Panc1 (cell line): Measurements from ENCODE around the gene CCDC86. TPM values are rescaled to one million over a fixed set of nuclear protein-coding genes. Genes with fewer than 3 reads are reported as not detected.
A peak's percentile ranks its signal among the peaks of the same experiment; 100 is the strongest.

Experiments used
- ATAC-seq: fragments of 200-7000 bp; cut with Tn5 transposase; 2 replicates; pipeline ENCODE4 v1.9.1; 2020; ENCODE audit warnings: mild to moderate bottlenecking, moderate library complexity
- BruUV-seq: library from RNA; stranded (reverse); fragments of 400-500 nt; replicated peaks from 2 replicates; lab custom pipeline; 2021; lab: Mats Ljungman, UMichigan
- CTCF ChIA-PET: fragments of 300-600 bp; sonication (Branson Sonifier 250); formaldehyde crosslinking; loops from one replicate; lab custom pipeline; 2022; ENCODE audit warnings: antibody characterized with exemption; lab: Charles Lee
- POLR2A ChIA-PET: fragments of 300-600 bp; sonication (Branson Sonifier 250); formaldehyde crosslinking; loops from one replicate; lab custom pipeline; 2022; ENCODE audit warnings: antibody characterized with exemption; lab: Charles Lee
- DNase-seq: peaks from one replicate; pipeline ENCODE4 v3.0.0-alpha.2; 2010; ENCODE audit warnings: low read depth, low spot score
- H3K27ac ChIP-seq: 2 replicates; pipeline ENCODE4 v1.5.1; 2011; ENCODE audit warnings: mild to moderate bottlenecking, low read length, inconsistent platforms
- H3K27me3 ChIP-seq: fragments of 200-500 bp; sonication (Bioruptor generic); 2 replicates; pipeline ENCODE4 v1.6.0; 2014; ENCODE audit warnings: low read length, inconsistent platforms; ENCODE audit not compliant: control insufficient read depth, insufficient read depth
- H3K36me3 ChIP-seq: fragments of 200-500 bp; sonication (Bioruptor generic); 2 replicates; pipeline ENCODE4 v1.5.1; 2014; ENCODE audit warnings: inconsistent platforms, mild to moderate bottlenecking, low read length, moderate library complexity; ENCODE audit not compliant: control insufficient read depth, insufficient read depth
- H3K4me1 ChIP-seq: 2 replicates; pipeline ENCODE4 v1.5.1; 2011; ENCODE audit warnings: inconsistent platforms, mild to moderate bottlenecking, low read length, moderate library complexity; ENCODE audit not compliant: control insufficient read depth, insufficient read depth
- H3K4me3 ChIP-seq, 2 experiments: 2 replicates each; pipeline ENCODE4 v1.5.1; 2011 to 2012; ENCODE audit warnings: low read depth in 2 of 2, low read length in 2 of 2, mild to moderate bottlenecking in 2 of 2, inconsistent platforms in 1 of 2, moderate library complexity in 1 of 2
- H3K9me3 ChIP-seq: fragments of 200-500 bp; sonication (Bioruptor generic); 2 replicates; pipeline ENCODE4 v1.5.1; 2014; ENCODE audit warnings: low read depth, mild to moderate bottlenecking, inconsistent platforms, low read length, moderate library complexity; ENCODE audit not compliant: control insufficient read depth, insufficient read depth
- POLR2AphosphoS5 ChIP-seq: IDR thresholded peaks from 2 replicates; pipeline ENCODE4 v1.6.1; 2012; ENCODE audit warnings: mild to moderate bottlenecking, low read depth, low read length, moderate library complexity
- SIN3A ChIP-seq: IDR thresholded peaks from 2 replicates; pipeline ENCODE4 v1.6.1; 2012; ENCODE audit warnings: low read depth, mild to moderate bottlenecking, low read length, moderate library complexity, borderline replicate concordance; ENCODE audit not compliant: insufficient read depth
- TCF7L2 ChIP-seq: IDR thresholded peaks from 2 replicates; pipeline ENCODE4 v1.6.1; 2011; ENCODE audit warnings: mild to moderate bottlenecking, low read depth, low read length, inconsistent platforms
- in situ Hi-C: cut with HindIII; loops from 2 replicates; pipeline ENCODE4 v1.10.0; 2016; ENCODE audit warnings: low sequenced_read_pairs, low pct_unique_long_range_greater_than_20kb
- intact Hi-C: fragments of 100-400 bp; cut with micrococcal nuclease; formaldehyde crosslinking; loops from one replicate; pipeline ENCODE4 v1.10.0; 2022; ENCODE audit not compliant: unreplicated experiment
- total RNA-seq: library from RNA; stranded (reverse); gene quantifications from one replicate; pipeline ENCODE4 v1.2.1, GENCODE V29; 2021; ENCODE audit not compliant: unreplicated experiment
- TF ChIP-seq, protein P1 (sequence below): fragments of 450-650 bp; IDR thresholded peaks from 2 replicates; pipeline ENCODE4 v1.5.1; 2017; ENCODE audit warnings: mild to moderate bottlenecking
- TF ChIP-seq, protein P2 (sequence below), 2 experiments: IDR thresholded peaks; 2 replicates each; pipeline ENCODE4 v1.6.1; 2011 to 2012; ENCODE audit warnings: low read depth in 2 of 2, control low read depth in 1 of 2, low read length in 1 of 2, mild to moderate bottlenecking in 1 of 2, moderate library complexity in 1 of 2; ENCODE audit not compliant: insufficient read depth in 1 of 2

Gene CCDC86
- total RNA-seq, 1 experiment from 2014 or later: 70.2 TPM

- DNase-seq (no peak), ATAC-seq (no peak)
- Histone ChIP-seq H3K27me3 (no peaks in the 10 kb centered on the region), H3K27ac (no peak overlapping the region), H3K36me3 (no peaks in the 10 kb centered on the region), H3K4me1 (no peaks in the 10 kb centered on the region), H3K4me3 (no peak overlapping the region), H3K9me3 (no peaks in the 10 kb centered on the region)
- POLR2A ChIA-PET: no interaction called here
- intact Hi-C loops (no loop called here), in situ Hi-C loops (no loop called here)
- TF ChIP-seq, protein P1, sequence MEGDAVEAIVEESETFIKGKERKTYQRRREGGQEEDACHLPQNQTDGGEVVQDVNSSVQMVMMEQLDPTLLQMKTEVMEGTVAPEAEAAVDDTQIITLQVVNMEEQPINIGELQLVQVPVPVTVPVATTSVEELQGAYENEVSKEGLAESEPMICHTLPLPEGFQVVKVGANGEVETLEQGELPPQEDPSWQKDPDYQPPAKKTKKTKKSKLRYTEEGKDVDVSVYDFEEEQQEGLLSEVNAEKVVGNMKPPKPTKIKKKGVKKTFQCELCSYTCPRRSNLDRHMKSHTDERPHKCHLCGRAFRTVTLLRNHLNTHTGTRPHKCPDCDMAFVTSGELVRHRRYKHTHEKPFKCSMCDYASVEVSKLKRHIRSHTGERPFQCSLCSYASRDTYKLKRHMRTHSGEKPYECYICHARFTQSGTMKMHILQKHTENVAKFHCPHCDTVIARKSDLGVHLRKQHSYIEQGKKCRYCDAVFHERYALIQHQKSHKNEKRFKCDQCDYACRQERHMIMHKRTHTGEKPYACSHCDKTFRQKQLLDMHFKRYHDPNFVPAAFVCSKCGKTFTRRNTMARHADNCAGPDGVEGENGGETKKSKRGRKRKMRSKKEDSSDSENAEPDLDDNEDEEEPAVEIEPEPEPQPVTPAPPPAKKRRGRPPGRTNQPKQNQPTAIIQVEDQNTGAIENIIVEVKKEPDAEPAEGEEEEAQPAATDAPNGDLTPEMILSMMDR: no peak
- no peak for TF ChIP-seq POLR2AphosphoS5
- TF ChIP-seq, protein P2, sequence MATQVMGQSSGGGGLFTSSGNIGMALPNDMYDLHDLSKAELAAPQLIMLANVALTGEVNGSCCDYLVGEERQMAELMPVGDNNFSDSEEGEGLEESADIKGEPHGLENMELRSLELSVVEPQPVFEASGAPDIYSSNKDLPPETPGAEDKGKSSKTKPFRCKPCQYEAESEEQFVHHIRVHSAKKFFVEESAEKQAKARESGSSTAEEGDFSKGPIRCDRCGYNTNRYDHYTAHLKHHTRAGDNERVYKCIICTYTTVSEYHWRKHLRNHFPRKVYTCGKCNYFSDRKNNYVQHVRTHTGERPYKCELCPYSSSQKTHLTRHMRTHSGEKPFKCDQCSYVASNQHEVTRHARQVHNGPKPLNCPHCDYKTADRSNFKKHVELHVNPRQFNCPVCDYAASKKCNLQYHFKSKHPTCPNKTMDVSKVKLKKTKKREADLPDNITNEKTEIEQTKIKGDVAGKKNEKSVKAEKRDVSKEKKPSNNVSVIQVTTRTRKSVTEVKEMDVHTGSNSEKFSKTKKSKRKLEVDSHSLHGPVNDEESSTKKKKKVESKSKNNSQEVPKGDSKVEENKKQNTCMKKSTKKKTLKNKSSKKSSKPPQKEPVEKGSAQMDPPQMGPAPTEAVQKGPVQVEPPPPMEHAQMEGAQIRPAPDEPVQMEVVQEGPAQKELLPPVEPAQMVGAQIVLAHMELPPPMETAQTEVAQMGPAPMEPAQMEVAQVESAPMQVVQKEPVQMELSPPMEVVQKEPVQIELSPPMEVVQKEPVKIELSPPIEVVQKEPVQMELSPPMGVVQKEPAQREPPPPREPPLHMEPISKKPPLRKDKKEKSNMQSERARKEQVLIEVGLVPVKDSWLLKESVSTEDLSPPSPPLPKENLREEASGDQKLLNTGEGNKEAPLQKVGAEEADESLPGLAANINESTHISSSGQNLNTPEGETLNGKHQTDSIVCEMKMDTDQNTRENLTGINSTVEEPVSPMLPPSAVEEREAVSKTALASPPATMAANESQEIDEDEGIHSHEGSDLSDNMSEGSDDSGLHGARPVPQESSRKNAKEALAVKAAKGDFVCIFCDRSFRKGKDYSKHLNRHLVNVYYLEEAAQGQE (IDR thresholded peaks at IDR 0.05; ENCODE audit: insufficient read depth in 1 of 2, low read depth in 2 of 2, low read length in 1 of 2): no peak
- no peak for TF ChIP-seq SIN3A
- no peak for TF ChIP-seq TCF7L2
- no TSS peak for BruUV-seq
- CTCF ChIA-PET: no interaction called here
Measured at GRCh38 chr11:60825790-60826189, 16.1 kb upstream of the CCDC86 start.

- Histone ChIP-seq H3K4me3 (peak overlapping the region in 1 of 2 experiments; percentile 28; a peak in 2 of 4 replicates), H3K9me3 (no peaks in the 10 kb centered on the region), H3K36me3 (no peaks in the 10 kb centered on the region), H3K27ac (no peak overlapping the region), H3K27me3 (peaks cover 8% of the 10 kb centered on the region), H3K4me1 (no peaks in the 10 kb centered on the region)
- intact Hi-C loops: loop anchor here (1.0 to 5.0 kb wide), 3 partner anchors 57 to 357 kb away; no protein-coding TSS in a partner anchor
- peak; percentile 10 for DNase-seq
- ChIA-PET POLR2A (interaction anchor here (0.7 kb wide), 1 partner anchor 25 kb away, joined by 3 read pairs; the partner anchor contains the start of gene PTGDR2), CTCF (interaction anchor here (0.6 to 3.0 kb wide), 5 partner anchors 46 to 322 kb away, joined by 3 to 41 read pairs (median 4); partner anchors contain the start of gene MS4A10)
- BruUV-seq: no TSS peak
- in situ Hi-C loops: no loop called here
- TF ChIP-seq SIN3A (no peak), POLR2AphosphoS5 (no peak), TCF7L2 (no peak)
- TF ChIP-seq, protein P1: no peak
- TF ChIP-seq, protein P2 (IDR thresholded peaks at IDR 0.05; ENCODE audit: insufficient read depth in 1 of 2, low read depth in 2 of 2, low read length in 1 of 2): no peak
- ATAC-seq: peak; percentile 81
Measured at GRCh38 chr11:60830478-60831142, 11.3 kb upstream of the CCDC86 start.
